Measurements from ENCODE around the gene MELTF.

MELTF gene

GRCh38 chr3:197028728-197029510, 698 bp downstream of the MELTF start:
- no peak for TF ChIP-seq POLR2AphosphoS5 (IDR thresholded peaks at IDR 0.05; ENCODE audit: low read depth, low read length)

DNA sequence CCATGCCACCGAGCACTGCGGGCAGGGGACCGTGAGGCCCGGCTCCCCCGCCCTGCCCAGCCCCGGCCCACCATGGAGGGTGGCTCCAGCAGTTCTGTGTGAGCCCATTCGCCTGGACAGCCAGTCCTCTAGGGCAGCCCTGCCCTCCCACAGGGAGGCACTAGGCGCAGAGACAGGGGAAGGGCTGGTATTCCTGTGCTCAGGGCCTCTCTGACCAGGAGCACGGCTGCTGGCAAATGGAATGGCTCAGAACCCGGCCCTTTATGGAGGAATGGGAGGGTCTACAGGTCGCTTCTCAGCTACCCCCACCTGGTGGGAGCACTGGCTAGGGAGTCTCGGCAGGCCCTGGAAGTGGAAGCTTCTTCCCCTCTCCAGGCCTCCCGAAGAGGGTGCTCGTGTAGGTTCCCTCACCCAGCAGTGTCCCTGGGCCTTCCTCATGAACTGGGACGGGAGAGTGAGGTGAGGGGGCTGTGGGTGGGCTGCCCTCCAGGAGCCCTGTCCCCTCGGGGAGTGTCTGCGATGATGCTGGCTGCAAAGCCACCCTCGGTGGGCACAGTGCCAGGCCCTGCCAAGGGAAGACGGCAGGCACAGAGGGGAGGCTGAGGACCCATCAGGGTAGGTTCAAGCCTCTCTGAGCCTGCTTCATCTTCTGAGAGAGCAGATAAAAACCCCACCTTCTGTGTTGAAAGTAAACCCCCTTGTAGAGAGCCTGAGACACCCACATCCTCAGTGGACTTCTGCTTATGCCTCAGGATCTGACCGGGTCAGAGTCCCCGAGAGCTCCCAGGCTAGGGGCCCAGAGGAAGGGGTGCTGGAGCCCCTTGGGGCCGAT, 1.5 kb downstream of the MELTF start:
- no peak for TF ChIP-seq SIN3A (IDR thresholded peaks at IDR 0.05; ENCODE audit: borderline replicate concordance, insufficient read depth, low read length)

DNA sequence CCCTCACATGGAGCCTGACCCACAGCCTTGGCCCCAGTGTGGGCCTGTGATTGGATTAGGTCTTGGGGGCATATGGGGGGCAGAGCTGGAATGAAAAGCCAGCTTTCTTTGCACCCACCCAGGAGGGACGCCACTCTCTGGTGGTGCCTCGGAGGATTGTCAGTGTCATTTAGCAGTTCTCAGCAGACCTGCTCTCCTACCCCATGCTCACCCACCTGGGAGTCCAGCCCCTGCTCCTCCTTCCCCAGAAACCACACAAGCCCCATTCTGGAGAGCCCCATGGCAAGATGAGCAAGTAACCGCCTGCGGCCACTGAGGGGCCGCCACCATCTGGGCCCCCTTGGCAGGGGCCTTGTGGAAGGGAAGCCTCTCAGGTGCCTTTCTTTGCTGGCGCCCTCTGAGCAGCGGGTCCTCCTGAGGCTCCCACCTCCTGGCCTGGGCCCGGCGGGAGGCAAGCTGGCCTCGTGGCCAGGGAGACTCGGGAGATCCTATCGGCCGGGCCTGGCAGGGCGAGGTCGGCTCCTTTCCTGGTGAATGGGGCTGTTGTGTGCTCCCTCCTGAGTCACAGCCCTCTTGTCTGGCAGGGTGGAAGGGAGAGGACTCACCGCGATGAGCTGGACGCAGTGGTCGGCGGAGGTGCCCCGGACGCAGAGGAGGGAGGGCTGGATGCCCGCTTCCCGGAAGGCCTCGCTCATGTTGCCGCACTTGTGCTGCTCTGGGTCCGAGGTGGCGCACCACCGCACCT, 2.3 kb downstream of the MELTF start:
- TF ChIP-seq TAF1 (IDR thresholded peaks at IDR 0.05; ENCODE audit: borderline replicate concordance, insufficient read depth, low read length) (no peak), POLR2AphosphoS5 (IDR thresholded peaks at IDR 0.05; ENCODE audit: low read depth, low read length) (no peak), SIN3A (IDR thresholded peaks at IDR 0.05; ENCODE audit: borderline replicate concordance, insufficient read depth, low read length) (no peak), REST (IDR thresholded peaks at IDR 0.05; ENCODE audit: insufficient read depth in 1 of 2, low read depth in 2 of 2, low read length in 2 of 2) (no peak), FOXP2 (optimal IDR thresholded peaks at IDR 0.05; ENCODE audit: borderline replicate concordance, extremely low read depth, extremely low read length, insufficient read depth) (no peak)

DNA sequence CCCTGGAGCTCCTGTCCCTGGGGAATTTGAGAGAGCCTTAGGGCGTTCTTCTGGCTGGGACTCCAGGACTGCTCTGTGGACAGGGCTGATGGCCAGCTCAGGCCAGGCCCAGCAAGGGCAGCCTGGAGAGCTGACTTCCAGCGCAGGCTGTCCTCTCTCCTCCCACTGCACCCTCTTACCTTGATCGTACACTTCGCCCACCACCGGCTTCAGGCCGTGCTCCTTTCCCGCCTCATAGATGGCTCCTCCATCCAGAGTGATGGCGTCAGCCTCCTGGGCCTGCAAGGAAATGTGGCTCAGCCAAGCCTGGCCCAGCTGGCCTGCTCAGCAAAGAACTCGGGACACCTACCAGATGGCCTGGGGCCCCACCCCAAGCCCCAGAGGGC, 3.1 kb downstream of the MELTF start:
- TF ChIP-seq FOXP2 (optimal IDR thresholded peaks at IDR 0.05; ENCODE audit: borderline replicate concordance, extremely low read depth, extremely low read length, insufficient read depth), result no peak
- TF ChIP-seq SIN3A (IDR thresholded peaks at IDR 0.05; ENCODE audit: borderline replicate concordance, insufficient read depth, low read length), result no peak
- TF ChIP-seq POLR2AphosphoS5 (IDR thresholded peaks at IDR 0.05; ENCODE audit: low read depth, low read length), result no peak
- no peak for TF ChIP-seq REST (IDR thresholded peaks at IDR 0.05; ENCODE audit: insufficient read depth in 1 of 2, low read depth in 2 of 2, low read length in 2 of 2)
- no peak for TF ChIP-seq TAF1 (IDR thresholded peaks at IDR 0.05; ENCODE audit: borderline replicate concordance, insufficient read depth, low read length)

DNA sequence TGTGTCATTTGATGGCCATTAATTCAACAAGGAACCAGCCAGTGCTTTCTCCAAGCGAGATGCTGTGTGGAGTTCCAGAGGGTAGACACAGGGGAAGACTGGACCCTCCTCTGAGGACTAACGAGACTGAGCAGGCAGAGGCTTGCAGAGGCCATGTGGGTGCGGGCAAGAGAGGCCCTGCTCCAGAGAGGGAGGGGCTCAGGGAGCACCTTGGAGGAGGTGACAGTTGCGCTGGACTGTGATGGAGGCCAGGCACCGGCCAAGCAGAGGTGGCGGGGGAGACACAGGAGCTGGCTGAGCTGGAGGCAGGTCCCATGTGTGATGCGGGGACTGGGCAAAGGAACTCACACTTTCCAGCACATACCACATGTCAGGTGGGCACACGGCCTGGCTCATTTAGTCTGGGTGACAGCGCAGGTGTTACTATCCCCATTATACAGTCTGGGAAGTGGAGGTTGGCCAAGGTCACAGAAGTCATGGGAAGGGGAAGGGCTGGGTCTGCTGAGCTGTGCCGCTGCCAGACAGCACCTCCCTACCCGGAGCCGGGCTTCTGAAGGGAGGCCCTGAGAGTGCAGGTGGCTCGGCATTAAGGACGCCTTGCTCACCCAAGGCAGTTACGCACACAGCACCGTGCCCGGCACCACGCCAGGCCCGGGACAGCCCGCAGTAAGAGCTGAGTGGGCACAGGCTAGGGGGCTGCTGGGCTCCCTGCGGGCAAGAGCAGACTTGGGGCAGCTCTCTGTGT, 3.7 kb downstream of the MELTF start:
- TF ChIP-seq TAF1 (IDR thresholded peaks at IDR 0.05; ENCODE audit: borderline replicate concordance, insufficient read depth, low read length) (no peak), FOXP2 (optimal IDR thresholded peaks at IDR 0.05; ENCODE audit: borderline replicate concordance, extremely low read depth, extremely low read length, insufficient read depth) (no peak), SIN3A (IDR thresholded peaks at IDR 0.05; ENCODE audit: borderline replicate concordance, insufficient read depth, low read length) (no peak), REST (IDR thresholded peaks at IDR 0.05; ENCODE audit: insufficient read depth in 1 of 2, low read depth in 2 of 2, low read length in 2 of 2) (no peak)
